ENCODE measurements around the gene PDIA6.

PDIA6 gene

GRCh38 chr2:10762651-10763460 lies 49.7 kb downstream of the PDIA6 start:
- peak in 2 of 4 experiments; percentile 10 to 28 for DNase-seq

- no peak for DNase-seq
Observed at GRCh38 chr2:10761591-10761990, 51.0 kb downstream of the PDIA6 start.

DNA sequence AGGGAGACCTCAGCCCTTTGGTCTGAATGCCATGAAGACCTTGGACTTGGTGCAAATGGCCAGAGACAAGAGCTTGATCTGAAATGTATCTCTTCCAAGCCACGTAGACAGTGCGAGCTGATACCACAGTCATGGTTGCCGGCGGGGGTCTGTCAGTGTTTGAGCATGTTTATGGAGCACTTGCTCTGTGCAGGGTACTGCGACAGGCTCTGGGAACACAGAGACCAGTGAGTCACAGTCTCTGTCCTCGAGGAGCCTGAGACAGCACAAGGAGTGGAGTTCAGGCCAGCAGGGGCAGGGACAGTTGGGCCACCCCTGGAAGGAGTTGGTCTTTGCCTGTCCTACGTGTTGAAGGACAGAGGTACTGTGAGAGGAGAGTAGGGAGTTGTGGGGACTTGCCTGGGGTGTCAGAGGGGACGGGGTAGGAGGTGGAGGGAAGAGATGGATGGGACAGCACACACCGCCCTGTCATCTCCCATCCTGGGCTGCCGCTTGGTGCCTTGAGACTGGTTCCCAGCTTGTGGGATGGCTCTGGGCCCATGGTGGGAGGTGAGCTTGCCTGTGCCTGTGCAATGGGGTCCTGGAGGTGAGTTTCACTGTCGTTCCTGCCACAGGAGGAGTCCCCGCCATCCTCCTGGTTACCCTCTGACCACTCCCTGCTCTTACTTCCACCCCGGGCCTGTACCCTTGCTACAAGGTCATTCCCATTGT lies 51.6 kb downstream of the PDIA6 start:
- no peak for DNase-seq

DNA sequence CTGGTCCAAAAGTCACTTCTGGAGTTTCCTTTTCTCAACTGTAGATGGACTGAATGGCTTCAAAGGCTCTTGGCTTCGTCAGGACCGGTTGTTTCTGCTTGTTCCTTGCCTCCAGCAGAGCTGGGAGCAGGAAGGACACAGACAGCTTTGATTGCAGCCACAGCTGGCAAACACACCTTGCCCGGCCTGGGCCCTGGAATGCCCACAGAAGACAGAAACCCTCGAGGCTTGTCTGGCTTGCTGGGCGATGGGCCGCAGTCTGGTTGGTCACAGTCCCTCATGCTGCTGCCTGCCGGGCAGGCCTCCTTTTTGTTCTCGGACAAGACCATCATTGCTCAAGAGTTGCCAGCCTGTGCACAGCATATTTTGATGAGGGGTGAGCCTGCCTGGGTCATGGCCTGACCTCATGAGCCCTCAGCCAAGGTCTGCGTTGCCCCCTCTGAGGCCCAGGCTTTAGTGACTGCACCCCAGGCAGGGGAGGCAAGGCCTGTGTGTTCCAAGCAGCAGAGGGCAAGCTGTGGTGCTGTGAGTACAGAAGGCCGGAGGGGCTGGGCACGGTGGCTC lies 53.4 kb downstream of the PDIA6 start:
- DNase-seq = no peak

GRCh38 chr2:10757814-10758286 lies 54.7 kb downstream of the PDIA6 start:
- DNase-seq = no peak

DNA sequence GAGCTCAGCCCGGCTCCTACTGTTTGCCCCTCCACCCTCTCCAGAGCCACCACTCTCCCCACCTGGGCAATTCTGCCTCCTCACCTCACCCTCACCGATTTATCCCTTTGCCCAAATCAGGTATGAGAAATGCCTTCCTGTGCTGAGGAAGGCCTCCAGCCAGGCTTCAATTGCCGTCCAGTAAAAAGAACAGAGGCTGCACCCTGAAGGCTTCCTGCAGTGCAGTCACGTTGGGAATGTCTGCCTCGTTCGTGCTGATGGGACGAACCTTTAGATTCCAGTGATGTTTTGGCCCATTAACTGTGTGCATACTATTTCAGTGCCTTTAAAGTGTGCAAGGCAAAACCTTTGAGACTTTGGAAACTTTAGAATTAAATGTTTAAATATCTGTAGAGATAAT lies 57.0 kb downstream of the PDIA6 start:
- DNase-seq = no peak

- no peak for DNase-seq
Observed at GRCh38 chr2:10753876-10754275, 58.7 kb downstream of the PDIA6 start.

- no peak for DNase-seq
Observed at GRCh38 chr2:10753156-10753555, 59.4 kb downstream of the PDIA6 start.

- no peak for DNase-seq
Observed at GRCh38 chr2:10752236-10752635, 60.3 kb downstream of the PDIA6 start.

DNA sequence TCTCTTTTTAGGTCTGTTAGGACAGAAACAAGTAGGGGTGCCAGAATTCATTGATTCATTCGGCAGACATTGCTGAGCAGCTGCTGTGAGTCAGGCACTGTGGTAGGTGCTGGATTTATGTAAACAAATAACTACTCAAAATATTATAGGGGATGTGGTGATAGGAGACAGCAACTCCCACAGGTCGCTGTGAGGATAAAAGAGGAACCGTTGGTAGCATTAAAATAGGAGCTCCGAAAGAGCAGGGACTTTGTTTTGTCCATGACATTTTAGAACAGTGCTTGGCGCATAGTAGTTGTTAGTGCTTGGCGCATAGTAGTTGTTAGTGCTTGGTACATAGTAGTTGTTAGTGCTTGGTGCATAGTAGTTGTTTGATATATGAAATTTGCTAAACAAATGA lies 62.0 kb downstream of the PDIA6 start:
- peak in 2 of 4 experiments; percentile 21 to 43 for DNase-seq

DNA sequence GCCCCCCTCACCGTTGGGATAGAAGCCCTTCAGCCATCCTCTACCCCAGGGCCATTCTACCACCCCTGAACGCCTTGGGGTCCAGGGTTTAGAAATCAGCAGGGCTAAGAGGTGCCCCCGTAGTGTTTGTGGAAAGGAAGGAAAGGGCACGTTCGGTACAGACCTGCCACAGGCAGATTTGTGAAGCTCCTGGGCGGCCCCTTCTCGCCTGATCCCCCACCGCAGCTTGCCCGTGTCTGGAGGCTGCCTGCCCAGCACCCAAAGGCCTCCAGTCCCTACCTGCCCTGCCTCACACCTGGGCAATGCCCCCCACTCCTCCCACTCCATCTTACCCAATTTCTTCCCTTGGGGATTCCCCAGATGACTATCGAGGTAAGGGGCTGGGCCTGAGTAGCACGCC lies 69.9 kb downstream of the PDIA6 start:
- DNase-seq = no peak

- DNase-seq = peak in 3 of 4 experiments; percentile 16 to 31 (median 25)
Observed at GRCh38 chr2:10741139-10741538, 71.4 kb downstream of the PDIA6 start.

DNA sequence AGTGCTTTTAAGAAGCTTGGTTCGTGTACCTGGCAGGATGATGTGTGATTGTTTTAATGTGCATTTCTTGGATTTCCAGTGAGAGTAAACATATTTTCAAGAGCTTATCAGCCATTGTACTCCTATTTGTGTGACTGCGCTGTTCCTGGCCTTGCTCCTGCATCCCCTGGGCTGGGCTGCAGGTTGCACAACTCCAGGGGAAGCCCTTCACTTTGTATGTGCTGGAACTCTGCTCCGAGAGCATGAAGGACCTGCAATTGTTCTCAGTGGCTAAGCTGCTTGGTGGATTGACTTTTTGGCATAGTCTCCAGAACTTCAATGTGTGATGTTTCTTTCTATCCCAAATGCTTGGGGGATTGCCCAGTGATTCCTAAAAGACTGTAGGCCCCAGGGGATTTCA lies 72.4 kb downstream of the PDIA6 start:
- no peak for DNase-seq

- no peak for DNase-seq
Observed at GRCh38 chr2:10738192-10738591, 74.4 kb downstream of the PDIA6 start.

GRCh38 chr2:10733980-10734379 lies 78.6 kb downstream of the PDIA6 start:
- DNase-seq = no peak

DNA sequence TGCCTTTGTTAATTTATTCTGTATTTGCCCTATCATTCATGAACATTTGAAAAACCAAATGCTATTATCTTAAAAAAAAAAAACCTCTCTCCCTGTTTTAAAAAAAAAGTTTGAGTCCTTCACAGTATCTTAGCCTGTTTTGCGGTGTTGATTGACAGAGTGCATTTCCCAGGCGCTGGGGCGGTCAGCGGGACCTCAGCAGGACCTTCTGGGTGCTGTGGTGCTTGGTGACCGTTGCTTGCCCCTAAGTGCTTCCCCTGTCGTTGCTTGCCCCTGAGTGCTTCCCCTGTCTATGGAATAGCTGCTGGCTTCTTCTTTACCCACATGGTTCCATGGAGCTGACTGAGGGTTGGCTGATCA lies 79.0 kb downstream of the PDIA6 start:
- peak in 1 of 4 experiments; percentile 9 for DNase-seq
